GM18520 (cell line): Measurements from ENCODE around the gene SLC35E1.

ENCODE experiments used
- ATAC-seq: cut with Tn5 transposase; IDR thresholded peaks from one replicate; pipeline ENCODE4 v1.9.1; 2021; ENCODE audit not compliant: unreplicated experiment

SLC35E1 gene

DNA sequence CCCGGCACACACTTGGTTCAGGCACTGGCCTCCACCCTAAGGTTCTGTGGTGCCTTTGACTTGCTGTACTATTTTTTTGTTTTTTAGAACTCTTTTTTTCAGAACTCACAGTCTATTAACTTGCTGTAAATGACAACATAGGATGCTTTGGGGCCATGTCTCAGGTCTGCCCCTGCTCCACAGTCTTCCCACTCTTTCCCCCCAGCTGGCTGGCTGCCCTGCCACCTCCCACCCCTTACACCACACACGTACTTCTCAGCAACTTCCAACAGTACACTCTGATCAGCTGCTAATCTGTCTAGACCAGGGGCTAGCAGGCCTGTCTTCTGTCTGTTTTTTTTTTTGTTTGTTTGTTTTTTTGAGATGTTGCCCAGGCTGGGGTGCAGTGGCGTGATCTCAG is 67.9 kb downstream of the SLC35E1 start:
- no peak for ATAC-seq
